Hippocampal formation (tissue), 2 donors: ENCODE data around the gene CFAP97.
"Not testable (repeated sequence)": the region's sequence is repeated elsewhere in the genome, so short reads cannot be mapped to it uniquely, and the experiment has no call there.

ENCODE experiments used
- DNase-seq, 2 donors: peaks; one replicate each; lab custom pipeline; 2025; lab: John Stamatoyannopoulos, UW

Gene CFAP97

GRCh38 chr4:185222598-185222997 lies 18.8 kb upstream of the CFAP97 start:
- no peak for DNase-seq

GRCh38 chr4:185221912-185222311 lies 18.1 kb upstream of the CFAP97 start:
- no peak for DNase-seq

GRCh38 chr4:185221491-185221890 lies 17.7 kb upstream of the CFAP97 start:
- no peak for DNase-seq

- no peak for DNase-seq
Measured at GRCh38 chr4:185219551-185220344, 15.9 kb upstream of the CFAP97 start.

GRCh38 chr4:185218312-185218711 lies 14.5 kb upstream of the CFAP97 start:
- no peak for DNase-seq

GRCh38 chr4:185217408-185217975 lies 13.7 kb upstream of the CFAP97 start:
- no peak for DNase-seq

- no peak for DNase-seq
Measured at GRCh38 chr4:185215261-185215660, 11.5 kb upstream of the CFAP97 start.

- no peak for DNase-seq
Measured at GRCh38 chr4:185213877-185214276, 10.1 kb upstream of the CFAP97 start.

- no peak for DNase-seq
Measured at GRCh38 chr4:185212581-185212980, 8.8 kb upstream of the CFAP97 start.

GRCh38 chr4:185211641-185212040 lies 7.8 kb upstream of the CFAP97 start:
- no peak for DNase-seq

GRCh38 chr4:185211035-185211434 lies 7.2 kb upstream of the CFAP97 start:
- no peak for DNase-seq

GRCh38 chr4:185210102-185210981 lies 6.5 kb upstream of the CFAP97 start:
- DNase-seq, result peak in 1 of 2 donors; percentile 31

GRCh38 chr4:185209852-185210101 lies 6.0 kb upstream of the CFAP97 start:
- DNase-seq, result not testable (repeated sequence)

GRCh38 chr4:185209031-185209851 lies 5.4 kb upstream of the CFAP97 start, which contains the start of gene SNX25:
SNX25 (plus strand) TSS chr4:185209598; CDS start chr4:185209827, 229 bp downstream.
- peak; percentile 62 to 81 for DNase-seq

- no peak for DNase-seq
Measured at GRCh38 chr4:185207466-185207865, 3.7 kb upstream of the CFAP97 start.

- DNase-seq, result no peak
Measured at GRCh38 chr4:185205697-185206342, 2.0 kb upstream of the CFAP97 start.

GRCh38 chr4:185205073-185205472 lies 1.3 kb upstream of the CFAP97 start:
- not testable (repeated sequence) for DNase-seq

GRCh38 chr4:185204238-185204910 lies 574 bp upstream of the CFAP97 start:
- no peak for DNase-seq

GRCh38 chr4:185202984-185203485 lies 765 bp downstream of the CFAP97 start:
- DNase-seq, result no peak
